NCI-H774 (cell line): ENCODE data around the gene PRR14L.
A peak's percentile ranks its signal among the peaks of the same experiment; 100 is the strongest.
"Not testable (repeated sequence)": the region's sequence is repeated elsewhere in the genome, so short reads cannot be mapped to it uniquely, and the experiment has no call there.

ENCODE experiments used
- DNase-seq: peaks from one replicate; lab custom pipeline; 2025; lab: John Stamatoyannopoulos, UW

The PRR14L gene

DNA sequence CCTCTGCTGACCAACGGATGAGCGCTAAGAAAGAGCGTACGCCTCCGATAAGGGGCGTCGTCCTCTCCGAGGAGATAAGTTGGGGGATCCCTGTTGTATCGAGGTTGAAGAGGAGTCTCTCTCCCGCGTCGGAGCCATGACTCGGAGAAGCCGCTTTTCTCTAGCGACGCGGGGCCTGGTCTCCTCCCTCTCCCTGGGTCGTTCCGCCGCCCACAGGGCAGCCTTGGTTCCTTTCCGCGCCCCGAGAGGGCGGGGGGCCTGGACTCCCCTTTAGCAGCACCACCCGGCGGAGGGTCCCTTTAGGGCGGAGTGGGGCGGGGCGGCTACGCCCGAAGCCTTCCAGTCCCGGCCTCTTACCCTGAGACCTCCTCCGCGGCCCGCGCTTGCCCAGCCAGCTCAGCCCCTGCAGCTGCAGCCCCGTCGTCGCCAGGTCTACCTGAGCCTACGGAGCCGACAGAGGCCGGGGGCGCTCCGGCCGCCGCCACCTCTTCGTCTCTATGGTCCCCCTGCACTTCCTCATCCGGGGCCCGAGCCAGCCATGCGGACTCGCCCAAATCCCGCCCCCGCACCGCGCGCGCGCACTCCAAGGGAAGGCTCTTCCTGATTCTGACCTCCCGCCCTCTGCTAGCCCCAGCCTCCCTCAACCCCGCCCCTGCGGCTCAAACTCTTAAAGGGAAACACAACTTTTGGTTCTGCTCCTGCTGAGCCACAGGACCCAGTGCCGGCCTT, at the start of gene PRR14L:
Gene PRR14L, minus strand, starts transcription at position 497 of the 729 bp plus-strand sequence. CDS start 11,272 bp downstream, outside the sequence.
- DNase-seq = peak; percentile 78

DNA sequence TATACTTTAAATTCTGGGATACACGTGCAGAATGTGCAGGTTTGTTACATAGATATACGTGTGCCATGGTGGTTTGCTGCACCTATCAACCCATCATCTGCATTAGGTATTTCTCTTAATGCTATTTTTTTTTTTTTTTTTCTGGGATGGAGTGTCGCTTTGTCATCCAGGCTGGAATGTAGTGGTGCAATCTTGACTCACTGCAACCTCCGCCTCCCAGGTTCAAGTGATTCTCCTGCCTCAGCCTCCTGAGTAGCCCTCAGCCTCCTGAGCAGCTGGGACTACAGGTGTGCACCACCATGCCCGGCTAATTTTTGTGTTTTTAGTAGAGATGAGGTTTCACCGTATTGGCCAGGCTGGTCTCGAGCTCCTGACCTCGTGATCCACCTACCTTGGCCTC, 49.4 kb upstream of the PRR14L start:
- not testable (repeated sequence) for DNase-seq

DNA sequence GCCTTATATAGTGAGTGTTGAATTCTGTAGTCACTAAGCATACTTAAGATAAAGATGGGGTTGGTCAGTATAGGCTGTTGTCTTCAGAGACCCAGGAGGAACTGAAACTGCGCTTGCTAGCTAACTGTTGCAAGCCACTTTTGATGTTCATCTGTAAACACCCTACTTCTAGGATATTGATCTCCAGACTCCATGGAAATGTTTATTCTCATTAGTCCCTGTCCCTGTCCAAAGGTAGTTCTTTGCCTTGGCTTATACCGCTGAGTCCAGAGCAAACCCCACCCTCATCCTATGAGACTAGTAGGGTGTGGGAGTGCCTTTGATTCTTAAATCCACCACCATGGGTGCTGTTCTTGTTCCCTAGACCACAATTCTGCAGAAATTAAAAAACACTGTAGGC, 40.3 kb upstream of the PRR14L start:
- no peak for DNase-seq

DNA sequence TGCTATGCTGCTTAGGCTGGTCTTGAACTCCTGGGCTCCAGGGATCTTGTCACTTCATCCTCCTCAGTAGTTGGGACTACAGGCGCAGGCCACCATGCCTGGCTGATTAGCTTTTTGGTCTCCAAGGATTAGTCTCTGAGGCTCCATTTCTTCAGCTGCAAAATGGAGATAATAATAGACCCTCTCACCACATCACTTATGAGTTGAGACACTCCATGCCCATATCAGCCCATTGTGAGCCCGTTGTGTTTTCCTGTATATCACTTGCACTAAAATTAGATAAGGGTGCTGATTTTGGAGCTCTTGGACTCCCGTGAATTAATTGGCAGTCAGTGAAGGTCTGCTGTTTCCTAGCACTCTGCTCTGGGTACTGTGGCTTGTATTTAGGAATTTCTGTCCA, 39.9 kb upstream of the PRR14L start:
- DNase-seq = no peak

DNA sequence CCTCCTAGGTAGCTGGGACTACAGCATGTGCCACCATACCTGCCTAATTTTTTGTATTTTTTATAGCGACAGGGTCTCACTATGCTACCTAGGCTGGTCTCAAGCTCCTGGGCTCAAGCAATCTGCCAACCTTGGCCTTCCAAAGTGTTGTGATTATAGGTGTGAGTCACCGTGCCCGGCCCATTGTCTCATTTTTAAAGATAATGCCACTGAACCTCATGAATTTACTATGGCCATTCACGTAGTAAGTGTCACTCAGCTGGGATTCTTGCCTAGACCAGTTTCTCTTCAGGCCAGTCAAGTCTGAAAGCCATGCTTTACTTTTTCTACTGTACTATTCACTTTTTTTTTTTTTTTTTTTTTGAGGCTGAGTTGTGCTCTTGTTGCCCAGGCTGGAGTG, 26.3 kb upstream of the PRR14L start:
- DNase-seq = no peak

DNA sequence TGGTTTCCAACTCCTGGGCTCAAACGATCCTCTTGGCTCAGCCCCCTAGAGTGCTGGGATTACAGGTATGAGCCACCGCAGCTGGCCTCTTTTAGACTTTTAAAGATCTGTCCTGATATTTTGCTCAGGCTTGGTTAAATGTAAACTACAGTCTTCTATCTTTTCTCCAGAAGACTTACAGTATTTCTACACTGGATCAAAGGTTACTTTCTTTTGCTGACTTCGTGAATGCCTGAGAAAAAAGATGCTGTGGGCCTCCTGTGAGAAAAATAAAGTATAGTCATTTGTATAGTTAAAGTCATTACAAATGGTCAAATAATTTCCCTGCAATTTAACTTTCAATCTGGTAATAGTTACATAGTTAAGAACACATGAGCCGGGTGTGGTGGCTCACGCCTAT, 23.5 kb upstream of the PRR14L start:
- no peak for DNase-seq

DNA sequence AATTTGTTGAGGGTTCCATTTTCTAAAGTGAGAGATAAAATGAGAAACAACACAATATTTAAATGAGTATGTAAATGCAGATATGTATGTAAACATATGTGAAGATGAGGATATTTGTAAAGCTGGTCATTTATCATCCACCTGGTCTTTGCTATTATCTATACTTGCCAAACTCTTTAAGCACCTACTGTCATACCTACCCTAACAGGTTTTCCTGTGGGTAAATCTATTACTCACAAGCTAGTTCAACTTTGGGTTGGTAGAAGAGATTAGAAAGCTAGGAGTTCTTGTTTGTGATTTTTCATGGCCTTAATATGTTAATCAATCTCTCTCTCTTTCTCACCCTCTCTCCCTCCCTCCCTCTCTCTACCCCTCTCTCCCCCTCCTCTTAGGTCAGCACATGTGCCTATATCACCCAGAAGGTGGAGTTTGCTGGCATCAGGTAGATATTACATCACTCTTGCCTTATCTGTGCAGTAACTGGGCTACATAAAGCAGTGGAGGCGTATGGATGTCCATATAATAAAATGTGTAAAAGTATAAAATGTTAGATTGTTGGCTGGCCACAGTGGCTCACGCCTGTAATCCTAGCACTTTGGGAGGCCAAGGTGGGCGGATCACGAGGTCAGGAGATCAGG, 18.6 kb upstream of the PRR14L start:
- DNase-seq = no peak

DNA sequence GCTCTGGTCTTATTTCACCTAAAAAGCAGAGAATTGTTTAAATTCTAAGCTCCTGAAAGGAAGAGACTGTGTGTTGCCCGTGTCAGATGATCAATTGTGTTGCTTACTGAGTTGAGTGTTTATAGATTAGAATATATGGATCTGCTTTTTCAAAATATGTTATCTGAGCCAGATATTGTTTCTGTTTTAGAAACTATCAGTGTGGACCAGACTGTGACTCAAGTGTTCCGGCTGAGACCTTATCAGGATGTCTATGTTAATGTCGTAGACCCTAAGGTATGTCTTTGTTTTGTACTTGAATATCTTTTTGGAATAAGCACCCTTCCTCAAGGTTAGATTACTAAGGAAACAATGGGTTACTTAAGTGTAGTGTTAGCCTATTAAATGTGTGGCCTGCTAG, 14.9 kb upstream of the PRR14L start:
- no peak for DNase-seq

DNA sequence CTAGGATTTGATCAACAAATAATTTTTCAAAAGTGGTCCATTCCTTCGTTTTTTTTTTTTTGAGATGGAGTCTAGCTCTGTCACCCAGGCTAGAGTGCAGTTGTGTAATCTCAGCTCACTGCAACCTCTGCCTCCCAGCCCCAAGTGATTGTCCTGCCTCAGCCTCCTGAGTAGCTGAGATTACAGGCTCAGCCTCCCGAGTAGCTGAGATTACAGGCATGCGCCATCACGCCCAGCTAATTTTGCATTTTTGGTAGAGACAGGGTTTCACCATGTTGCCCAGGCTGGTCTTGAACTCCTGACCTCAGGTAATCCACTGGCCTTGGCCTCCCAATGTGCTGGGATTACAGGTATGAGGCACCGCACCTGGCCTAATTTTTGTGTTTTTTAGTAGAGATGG, 8.9 kb upstream of the PRR14L start:
- not testable (repeated sequence) for DNase-seq

DNA sequence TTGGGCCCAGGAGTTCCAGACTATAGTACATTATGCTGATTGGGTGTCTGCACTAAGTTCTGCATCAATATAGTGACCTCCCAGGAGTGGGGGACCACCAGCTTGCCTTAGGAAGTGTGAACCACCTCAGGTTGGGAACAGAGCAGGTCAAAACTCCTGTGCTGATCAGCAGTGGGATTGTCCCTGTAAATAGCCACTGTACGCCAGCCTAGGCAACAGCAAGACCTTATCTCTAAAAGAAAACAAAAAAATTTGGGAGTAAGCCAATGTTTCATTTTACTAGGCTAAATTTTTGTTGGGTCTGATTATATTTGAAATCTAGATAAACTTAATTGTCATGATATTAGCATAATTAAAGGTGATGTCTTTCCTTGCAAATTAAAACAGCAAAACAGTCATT, 7.3 kb upstream of the PRR14L start:
- no peak for DNase-seq

DNA sequence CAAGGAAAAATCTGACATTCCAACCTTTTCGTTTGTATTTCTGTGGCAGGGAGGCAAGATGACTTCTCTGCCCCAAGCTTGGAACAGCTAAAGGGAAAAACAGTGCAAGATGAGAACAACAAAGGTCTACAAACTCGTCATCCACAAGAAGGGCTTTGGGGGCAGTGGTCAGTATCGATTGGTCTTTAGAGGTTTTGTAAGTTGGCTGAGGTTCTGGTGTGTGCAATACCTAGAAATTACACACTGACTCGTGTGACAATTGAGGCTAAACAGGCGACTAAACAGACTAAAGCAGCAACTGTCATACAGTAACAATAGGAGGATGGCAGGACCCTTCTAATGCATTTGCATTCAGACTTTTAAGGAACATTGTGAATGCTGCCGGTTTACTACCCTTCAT, 4.9 kb upstream of the PRR14L start:
- DNase-seq = no peak

DNA sequence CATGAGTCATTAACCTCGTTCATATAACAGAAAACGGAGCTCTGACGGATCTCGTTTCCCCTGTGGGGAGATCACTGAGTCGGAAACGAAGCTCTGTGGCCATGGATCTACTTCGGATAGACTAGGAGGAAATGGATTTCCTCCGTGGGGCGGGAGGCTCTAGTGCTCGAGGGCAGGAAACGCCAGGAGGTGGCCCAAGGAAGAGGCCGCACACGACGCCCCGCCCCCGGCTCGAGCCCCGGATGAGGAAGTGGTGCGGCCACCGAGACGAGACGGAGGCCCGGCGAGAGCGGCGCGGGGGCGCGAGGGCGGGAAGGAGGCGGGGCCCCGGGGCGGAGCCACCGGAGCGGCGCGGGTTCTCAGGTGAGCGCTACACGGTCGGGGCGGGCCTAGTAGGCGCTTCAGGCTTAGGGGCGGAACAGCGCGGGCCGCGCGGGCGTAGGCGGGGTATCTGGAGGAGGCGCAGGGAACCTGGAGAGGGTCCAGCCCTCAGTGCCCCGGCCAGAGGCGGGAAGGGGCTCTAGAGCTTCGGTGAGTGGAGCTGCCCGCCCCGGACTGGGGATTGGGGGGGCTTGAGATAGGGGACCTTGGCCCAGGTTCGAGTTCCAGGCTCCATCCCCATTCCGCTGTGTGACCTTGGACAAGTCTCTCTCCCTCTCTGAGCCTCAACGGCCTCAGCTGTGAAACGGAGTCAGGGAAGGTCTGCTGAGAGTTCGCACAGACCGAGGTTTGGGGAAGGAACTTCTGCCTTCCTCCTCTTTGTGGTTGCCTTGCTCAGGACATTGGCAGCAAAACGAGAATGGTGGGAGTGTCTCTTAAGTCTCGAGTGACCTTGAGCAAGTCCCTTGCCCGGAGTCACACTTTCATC, 3.9 kb upstream of the PRR14L start, which contains the start of gene DEPDC5:
Gene DEPDC5, plus strand, starts transcription at position 386 of the 868 bp plus-strand sequence. CDS start 903 bp downstream, outside the sequence.
- peak; percentile 84 for DNase-seq

DNA sequence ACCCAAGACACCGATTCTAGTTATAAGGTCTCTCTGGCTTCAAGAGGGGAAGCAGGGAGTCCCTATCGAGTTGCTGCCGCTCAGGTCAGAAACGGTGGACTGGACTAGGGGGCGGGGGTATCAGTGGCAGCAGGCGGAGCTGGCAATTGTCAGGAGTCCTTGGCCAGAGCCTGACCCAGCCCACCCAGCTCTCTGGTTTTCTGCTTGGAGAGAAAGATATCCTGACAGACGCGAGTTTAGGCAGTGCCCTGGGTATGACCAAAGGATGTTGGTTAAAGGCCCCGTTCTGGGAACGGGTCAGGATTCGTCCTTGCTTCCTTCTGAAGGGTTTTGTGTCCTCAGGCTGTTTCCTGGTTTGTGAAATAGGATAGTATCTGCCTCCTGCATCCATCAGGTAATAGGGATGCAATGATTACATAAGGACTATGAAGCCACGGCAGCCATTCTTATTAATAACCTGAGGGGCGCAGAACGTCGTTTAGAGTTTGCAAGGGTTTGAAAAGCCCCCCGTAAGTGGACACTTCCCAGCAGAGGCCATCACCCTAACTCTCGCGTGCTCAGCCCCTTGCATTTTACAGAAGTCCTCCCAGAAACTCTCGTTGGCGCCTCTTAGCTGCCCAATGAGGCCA, 3.2 kb upstream of the PRR14L start:
- DNase-seq = no peak

DNA sequence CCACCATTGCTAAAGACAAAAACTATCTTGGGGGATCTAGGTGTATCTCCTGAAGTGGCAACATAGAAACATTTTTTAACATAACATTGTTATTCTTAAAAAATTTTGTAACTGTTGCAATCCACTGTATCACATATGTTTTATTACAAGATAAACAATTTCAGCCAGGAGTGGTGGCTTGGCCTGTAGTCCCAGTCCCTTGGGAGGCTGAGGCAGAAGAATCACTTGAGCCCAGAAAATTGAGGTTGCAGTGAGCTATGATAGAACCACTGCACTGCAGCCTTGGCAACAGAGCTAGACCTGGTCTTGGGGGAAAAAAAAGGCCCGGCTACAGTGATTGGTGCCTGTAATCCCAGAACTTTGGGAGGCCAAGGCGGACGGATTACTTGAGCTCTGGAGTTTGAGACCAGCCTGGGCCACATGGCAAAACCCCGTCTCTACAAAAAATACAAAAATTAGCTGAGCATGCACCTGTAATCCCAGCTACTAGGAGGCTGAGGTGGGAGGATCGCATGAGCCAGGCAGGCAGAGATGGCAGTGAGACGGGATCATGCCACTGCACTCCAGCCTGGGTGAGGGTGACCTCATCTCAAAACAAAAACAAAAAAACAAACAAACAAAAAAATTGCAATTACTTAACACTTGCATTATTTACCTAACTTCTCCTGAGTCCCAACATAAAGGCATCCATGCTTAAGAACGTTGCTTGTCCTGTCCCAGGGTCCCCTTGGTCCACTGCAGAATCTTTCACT, 2.3 kb upstream of the PRR14L start:
- no peak for DNase-seq

DNA sequence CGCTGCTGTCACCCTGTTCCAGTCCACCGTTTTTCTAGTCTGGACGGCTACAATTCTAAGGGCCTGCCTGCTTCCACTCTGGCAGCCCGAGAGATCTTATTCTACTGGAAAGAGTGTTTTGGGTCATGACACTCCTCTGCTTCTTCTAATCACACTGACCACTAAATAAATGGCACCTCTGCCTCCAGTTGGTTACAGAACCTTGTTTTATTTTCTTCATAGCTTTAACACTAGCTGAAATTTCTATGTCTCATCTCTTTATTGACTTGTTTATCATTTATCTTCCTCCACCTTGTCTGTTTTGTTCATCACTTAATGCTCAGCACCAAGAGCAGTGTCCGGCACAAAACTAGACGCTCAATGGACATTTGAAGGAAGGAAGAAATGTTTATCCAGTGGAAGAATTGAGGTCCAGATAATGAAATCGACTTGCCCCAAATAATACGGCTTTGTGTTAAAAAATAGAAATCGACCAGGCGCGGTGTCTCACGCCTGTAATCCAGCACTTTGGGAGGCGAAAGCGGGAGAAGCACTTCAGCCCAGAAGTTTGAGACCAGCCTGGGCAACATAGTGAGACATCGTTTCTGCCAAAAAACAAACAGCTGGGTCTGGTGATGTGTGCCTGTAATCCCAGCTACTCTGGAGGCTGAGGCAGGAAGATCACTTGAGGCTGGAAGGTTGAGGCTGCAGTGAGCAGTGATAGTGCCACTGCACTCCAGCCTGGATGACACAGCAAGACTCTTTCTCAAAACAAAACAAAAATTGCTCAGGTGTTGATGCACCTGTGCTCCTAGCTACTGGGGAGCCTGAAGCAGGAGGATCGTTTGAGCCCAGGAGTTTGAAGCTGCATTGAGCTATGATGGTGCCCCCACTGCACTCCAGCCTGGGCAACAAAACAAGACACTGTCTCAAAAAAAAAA, 693 bp upstream of the PRR14L start:
- no peak for DNase-seq

DNA sequence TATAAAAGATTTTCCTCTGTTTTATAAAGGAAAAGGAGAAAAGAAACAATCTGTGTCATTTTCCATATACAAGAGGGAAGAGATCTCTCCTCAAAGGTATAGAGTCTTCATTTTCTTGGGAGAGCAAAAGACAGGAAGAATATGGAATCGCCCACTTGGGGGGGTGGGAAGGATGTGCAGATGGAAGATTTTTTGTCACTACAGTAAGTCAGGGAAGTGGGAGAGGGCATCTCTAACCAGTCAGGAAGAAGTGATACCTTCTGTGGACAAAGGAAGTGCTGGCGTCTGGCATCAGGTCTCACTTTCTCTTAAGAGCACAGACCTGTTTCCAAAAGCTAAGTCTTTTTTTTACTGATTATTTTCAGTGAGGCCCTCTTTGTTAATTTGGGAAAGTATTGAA, 1.4 kb downstream of the PRR14L start:
- no peak for DNase-seq

DNA sequence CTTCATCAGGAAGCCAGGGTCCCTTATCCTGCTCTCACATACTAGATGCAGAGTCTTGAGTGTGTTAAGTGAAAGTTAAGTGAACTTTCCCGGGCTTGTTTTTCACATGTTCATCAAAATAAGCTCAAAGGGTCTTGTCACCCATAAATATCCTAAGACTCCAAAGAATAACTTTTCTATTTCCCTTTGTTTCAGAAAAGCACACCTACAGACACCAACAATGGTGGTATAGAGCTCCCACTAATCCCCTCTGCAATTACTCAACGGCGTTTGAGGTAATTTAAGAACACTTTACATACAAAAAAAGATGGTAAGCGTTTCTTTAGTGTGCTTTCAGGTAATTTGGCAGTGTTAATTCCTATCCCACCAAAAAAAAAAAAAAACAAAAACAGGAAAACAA, 2.5 kb downstream of the PRR14L start:
- DNase-seq = no peak

DNA sequence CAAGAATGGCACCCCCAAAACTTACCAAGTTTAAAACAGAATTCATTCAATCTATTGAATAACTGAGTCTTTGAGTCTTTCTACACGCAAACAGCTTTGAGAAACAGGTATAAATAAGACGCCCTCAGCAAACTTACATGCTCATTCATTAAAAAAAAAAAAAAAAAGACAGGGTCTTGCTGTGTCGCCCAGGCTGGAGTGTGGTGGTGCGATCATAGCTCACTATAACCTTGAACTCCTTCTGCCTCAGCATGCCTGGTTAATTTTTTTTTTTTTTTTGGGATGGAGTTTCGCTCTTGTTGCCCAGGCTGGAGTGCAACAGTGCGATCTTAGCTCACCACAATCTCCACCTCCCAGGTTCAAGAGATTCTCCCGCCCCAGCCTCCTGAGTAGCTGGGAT, 6.1 kb downstream of the PRR14L start:
- no peak for DNase-seq

DNA sequence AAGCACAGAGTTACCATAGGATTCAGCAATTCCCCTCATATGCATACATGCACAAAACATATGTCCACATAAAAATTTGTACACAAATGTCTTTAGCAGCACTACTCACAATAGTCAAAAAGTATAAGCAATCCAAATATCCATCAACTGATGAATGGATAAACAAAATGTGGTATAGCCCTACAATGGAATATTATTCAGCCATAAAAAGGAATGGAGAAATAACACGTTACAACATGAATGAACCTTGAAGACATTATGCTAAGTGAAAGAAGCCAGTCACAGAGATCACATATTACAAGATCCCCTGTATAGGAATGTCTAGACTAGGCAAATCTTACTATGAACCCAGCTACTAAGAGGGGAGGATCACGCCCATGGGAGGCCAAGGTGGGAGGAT, 7.2 kb downstream of the PRR14L start:
- DNase-seq = no peak

DNA sequence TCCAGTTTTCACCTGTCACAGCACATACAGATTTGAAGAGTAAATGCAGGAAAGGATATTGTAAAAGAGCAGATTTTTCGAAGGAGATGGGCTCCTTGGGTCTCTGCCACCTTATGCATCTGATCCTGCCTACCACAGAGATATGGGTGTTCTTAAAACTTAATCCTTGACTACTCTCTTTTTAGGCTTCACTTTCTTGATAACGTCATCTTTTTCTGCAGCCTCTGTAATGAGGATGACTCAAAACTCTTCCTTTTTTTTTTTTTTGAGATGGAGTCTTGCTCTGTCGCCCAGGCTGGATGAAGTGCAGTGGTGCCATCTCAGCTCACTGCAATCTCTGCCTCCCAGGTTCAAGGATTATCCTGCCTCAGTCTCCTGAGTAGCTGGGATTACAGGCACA, 7.8 kb downstream of the PRR14L start:
- DNase-seq = no peak
